OCI-LY1 (cell line): ENCODE data around the gene TRAF3IP1.

Source experiments
- EZH2 ChIP-seq: fragments of 200-600 bp; sonication (generic), shearing (Covaris generic); IDR thresholded peaks from 2 replicates; pipeline ENCODE4 v1.8.0; 2017; ENCODE audit warnings: borderline replicate concordance, mixed run types, mild to moderate bottlenecking, antibody characterized with exemption, low read length, moderate library complexity, mixed read lengths
- TF ChIP-seq, protein P1 (sequence below): fragments of 200-600 bp; sonication (generic), shearing (Covaris generic); IDR thresholded peaks from 2 replicates; pipeline ENCODE4 v1.5.1; 2017; ENCODE audit warnings: mild to moderate bottlenecking, antibody characterized with exemption, low read length, moderate library complexity, mixed read lengths

DNA sequence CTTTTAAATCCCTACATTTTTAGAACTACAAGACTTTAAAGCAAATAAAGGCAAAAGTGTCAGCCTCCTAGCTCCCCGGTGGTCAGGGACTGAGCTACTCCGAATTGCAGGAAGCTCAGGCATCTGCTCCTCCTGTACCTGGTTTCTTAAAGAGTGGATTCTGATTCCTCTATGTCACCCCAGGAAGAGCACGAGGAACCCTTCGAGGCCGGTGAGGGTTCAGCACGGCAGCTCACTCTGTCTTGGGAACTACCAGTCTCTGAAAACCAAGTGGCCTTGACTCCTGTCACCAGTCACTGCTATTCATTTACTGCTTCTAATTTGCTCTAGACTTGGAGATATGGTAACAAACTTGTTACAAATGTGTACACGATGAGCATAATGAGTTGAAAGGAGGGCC is 34.2 kb upstream of the TRAF3IP1 start:
- TF ChIP-seq, protein P1, sequence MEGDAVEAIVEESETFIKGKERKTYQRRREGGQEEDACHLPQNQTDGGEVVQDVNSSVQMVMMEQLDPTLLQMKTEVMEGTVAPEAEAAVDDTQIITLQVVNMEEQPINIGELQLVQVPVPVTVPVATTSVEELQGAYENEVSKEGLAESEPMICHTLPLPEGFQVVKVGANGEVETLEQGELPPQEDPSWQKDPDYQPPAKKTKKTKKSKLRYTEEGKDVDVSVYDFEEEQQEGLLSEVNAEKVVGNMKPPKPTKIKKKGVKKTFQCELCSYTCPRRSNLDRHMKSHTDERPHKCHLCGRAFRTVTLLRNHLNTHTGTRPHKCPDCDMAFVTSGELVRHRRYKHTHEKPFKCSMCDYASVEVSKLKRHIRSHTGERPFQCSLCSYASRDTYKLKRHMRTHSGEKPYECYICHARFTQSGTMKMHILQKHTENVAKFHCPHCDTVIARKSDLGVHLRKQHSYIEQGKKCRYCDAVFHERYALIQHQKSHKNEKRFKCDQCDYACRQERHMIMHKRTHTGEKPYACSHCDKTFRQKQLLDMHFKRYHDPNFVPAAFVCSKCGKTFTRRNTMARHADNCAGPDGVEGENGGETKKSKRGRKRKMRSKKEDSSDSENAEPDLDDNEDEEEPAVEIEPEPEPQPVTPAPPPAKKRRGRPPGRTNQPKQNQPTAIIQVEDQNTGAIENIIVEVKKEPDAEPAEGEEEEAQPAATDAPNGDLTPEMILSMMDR: no peak
- no peak for TF ChIP-seq EZH2
